ENCODE data around the gene CT55. TPM values are rescaled to one million over a fixed set of nuclear protein-coding genes. Genes with fewer than 3 reads are reported as not detected.

The CT55 gene
- total RNA-seq, 1 donor from 2014 or later, result not detected

GRCh38 chrX:135112096-135112729 is 59.0 kb downstream of the CT55 start:
- Mint-ChIP-seq H3K4me1 (ENCODE audit: low read depth) (no peaks in the 10 kb centered on the region), H3K4me3 (ENCODE audit: unreplicated experiment) (no peak overlapping the region), H3K36me3 (ENCODE audit: low read depth) (no peaks in the 10 kb centered on the region), H3K9me3 (ENCODE audit: low read depth) (peaks cover 7% of the 10 kb centered on the region), H3K27ac (ENCODE audit: unreplicated experiment) (no peak overlapping the region), H3K27me3 (ENCODE audit: low read depth) (peaks cover 10% of the 10 kb centered on the region)
- peak; percentile 30 for DNase-seq (ENCODE audit: low spot score)
- peak; percentile 77 for TF ChIP-seq CTCF (IDR thresholded peaks at IDR 0.05)

- peaks cover 16% of the 10 kb centered on the region for H3K27me3 Mint-ChIP-seq (ENCODE audit: low read depth)
- H3K4me3 Mint-ChIP-seq (ENCODE audit: unreplicated experiment), result no peak overlapping the region
- H3K36me3 Mint-ChIP-seq (ENCODE audit: low read depth), result no peaks in the 10 kb centered on the region
- H3K27ac Mint-ChIP-seq (ENCODE audit: unreplicated experiment), result no peak overlapping the region
- TF ChIP-seq CTCF (IDR thresholded peaks at IDR 0.05), result no peak
- H3K9me3 Mint-ChIP-seq (ENCODE audit: low read depth), result peaks cover 7% of the 10 kb centered on the region
- H3K4me1 Mint-ChIP-seq (ENCODE audit: low read depth), result no peaks in the 10 kb centered on the region
- DNase-seq (ENCODE audit: low spot score), result no peak
Measured at GRCh38 chrX:135109554-135109953, 61.6 kb downstream of the CT55 start.

Other genes with a start within 250 kb of the CT55 start
- gene SMIM10, start 180.4 kb downstream of the CT55 start, total RNA-seq, result 2.7 to 4.7 TPM (median 3.1 TPM) in 3 replicates
- gene RTL8B, start 148.9 kb downstream of the CT55 start, total RNA-seq, result 32.1 to 32.4 TPM (median 32.2 TPM) in 3 replicates
- gene RTL8C, start 139.0 kb downstream of the CT55 start, total RNA-seq, result 255 to 261 TPM (median 259 TPM) in 3 replicates
- gene RTL8A, start 119.3 kb downstream of the CT55 start, total RNA-seq, result 39.3 to 54.2 TPM (median 49.2 TPM) in 3 replicates
- gene SMIM10L2B, start 72.7 kb downstream of the CT55 start, total RNA-seq, result 2.2 to 3.3 TPM (median 3.3 TPM) in 3 replicates
- not detected in 3 replicates for gene ETDB, start 50.9 kb downstream of the CT55 start, total RNA-seq
- gene ETDA, start 80.7 kb upstream of the CT55 start, total RNA-seq, result not detected in 3 replicates
- gene ETDC, start 138.1 kb upstream of the CT55 start, total RNA-seq, result not detected in 3 replicates
- gene ZNF75D, start 172.7 kb upstream of the CT55 start, total RNA-seq, result 5.9 to 7.4 TPM (median 5.9 TPM) in 3 replicates
- gene ZNF449, start 173.4 kb upstream of the CT55 start, total RNA-seq, result 10.6 to 14.8 TPM (median 13.7 TPM) in 3 replicates